ENCODE measurements around the gene EPHA1.

- TF ChIP-seq CTCF (conservative IDR thresholded peaks at IDR 0.05; ENCODE audit: low read depth, low read length) (no peak), EZH2 (IDR thresholded peaks at IDR 0.05; ENCODE audit: borderline replicate concordance, low read depth, low read length, poor library complexity, severe bottlenecking) (no peak)
Measured at GRCh38 chr7:143380646-143381426, 27.8 kb downstream of the EPHA1 start, which contains the start of gene ZYX.

Measured in A673 (cell line).